Calu3 (cell line): ENCODE results near the gene LYZL1. TPM values are rescaled to one million over a fixed set of nuclear protein-coding genes. Genes with fewer than 3 reads are reported as not detected.
"Not testable (repeated sequence)": the region's sequence is repeated elsewhere in the genome, so short reads cannot be mapped to it uniquely, and the experiment has no call there.

Experiments used
- BruUV-seq: library from RNA; stranded (reverse); fragments of 400-500 nt; replicated peaks from 2 replicates; lab custom pipeline; 2021; lab: Mats Ljungman, UMichigan
- CTCF ChIA-PET: fragments of 300-600 bp; sonication (Branson Sonifier 250); formaldehyde crosslinking; loops from one replicate; lab custom pipeline; 2022; ENCODE audit warnings: antibody characterized with exemption; lab: Charles Lee
- DNase-seq: peaks from one replicate; pipeline ENCODE4 v3.0.0; 2022
- H3K27ac Mint-ChIP-seq: one replicate; pipeline ENCODE4 v1.8.0; 2022; ENCODE audit warnings: mixed read lengths; ENCODE audit not compliant: unreplicated experiment
- H3K27me3 Mint-ChIP-seq: one replicate; pipeline ENCODE4 v1.8.0; 2022; ENCODE audit warnings: mixed read lengths; ENCODE audit not compliant: unreplicated experiment
- H3K36me3 Mint-ChIP-seq: one replicate; pipeline ENCODE4 v1.8.0; 2022; ENCODE audit warnings: mild to moderate bottlenecking, moderate library complexity, mixed read lengths; ENCODE audit not compliant: insufficient read depth, unreplicated experiment
- H3K4me1 Mint-ChIP-seq: one replicate; pipeline ENCODE4 v1.8.0; 2022; ENCODE audit warnings: mild to moderate bottlenecking, low read depth, mixed read lengths; ENCODE audit not compliant: unreplicated experiment
- H3K4me3 Mint-ChIP-seq: one replicate; pipeline ENCODE4 v1.8.0; 2022; ENCODE audit warnings: mild to moderate bottlenecking, low read depth, moderate library complexity, mixed read lengths; ENCODE audit not compliant: unreplicated experiment
- H3K9me3 Mint-ChIP-seq: one replicate; pipeline ENCODE4 v1.8.0; 2022; ENCODE audit warnings: low read depth, mixed read lengths; ENCODE audit not compliant: unreplicated experiment
- CTCF ChIP-seq: fragments of 200-600 bp; IDR thresholded peaks from one replicate; pipeline ENCODE4 v1.8.0; 2022; ENCODE audit warnings: antibody characterized with exemption; ENCODE audit not compliant: unreplicated experiment
- intact Hi-C: fragments of 100-400 bp; cut with micrococcal nuclease; formaldehyde crosslinking; loops from one replicate; pipeline ENCODE4 v1.10.0; 2022; ENCODE audit not compliant: unreplicated experiment
- total RNA-seq: library from RNA; stranded (reverse); gene quantifications from 2 replicates; pipeline ENCODE4 v1.2.3, GENCODE V29; 2022

LYZL1 gene
- total RNA-seq, 1 experiment from 2014 or later = not detected

GRCh38 chr10:29280488-29280840 is 8.4 kb upstream of the LYZL1 start:
- BruUV-seq = no TSS peak
- Mint-ChIP-seq H3K9me3 (no peaks in the 10 kb centered on the region), H3K27ac (no peak overlapping the region), H3K4me3 (no peak overlapping the region), H3K36me3 (no peaks in the 10 kb centered on the region), H3K4me1 (no peaks in the 10 kb centered on the region), H3K27me3 (peaks cover 6% of the 10 kb centered on the region)
- CTCF ChIA-PET = no interaction called here
- no peak for TF ChIP-seq CTCF
- no peak for DNase-seq
- intact Hi-C loops = no loop called here

- Mint-ChIP-seq H3K36me3 (no peaks in the 10 kb centered on the region), H3K27ac (no peak overlapping the region), H3K9me3 (no peaks in the 10 kb centered on the region), H3K4me1 (no peaks in the 10 kb centered on the region), H3K27me3 (peaks cover 27% of the 10 kb centered on the region), H3K4me3 (no peak overlapping the region)
- BruUV-seq = no TSS peak
- no peak for TF ChIP-seq CTCF
- intact Hi-C loops = no loop called here
- CTCF ChIA-PET = no interaction called here
- no peak for DNase-seq
Measured at GRCh38 chr10:29285624-29286051, 3.2 kb upstream of the LYZL1 start.

GRCh38 chr10:29287635-29288034 is 1.2 kb upstream of the LYZL1 start:
- no peak for DNase-seq
- intact Hi-C loops = no loop called here
- TF ChIP-seq CTCF = no peak
- no peaks in the 10 kb centered on the region for H3K9me3 Mint-ChIP-seq
- H3K4me1 Mint-ChIP-seq = no peaks in the 10 kb centered on the region
- BruUV-seq = no TSS peak
- CTCF ChIA-PET = no interaction called here
- H3K36me3 Mint-ChIP-seq = no peaks in the 10 kb centered on the region
- no peak overlapping the region for H3K4me3 Mint-ChIP-seq
- peaks cover 27% of the 10 kb centered on the region for H3K27me3 Mint-ChIP-seq
- H3K27ac Mint-ChIP-seq = no peak overlapping the region

GRCh38 chr10:29291561-29291960 is 2.7 kb downstream of the LYZL1 start:
- intact Hi-C loops, H3K4me1 Mint-ChIP-seq, H3K4me3 Mint-ChIP-seq, DNase-seq, BruUV-seq, H3K27ac Mint-ChIP-seq, CTCF ChIA-PET, H3K9me3 Mint-ChIP-seq, H3K36me3 Mint-ChIP-seq: not testable (repeated sequence)
- H3K27me3 Mint-ChIP-seq = peaks cover 46% of the 10 kb centered on the region

GRCh38 chr10:29292406-29292805 is 3.5 kb downstream of the LYZL1 start:
- CTCF ChIA-PET = interaction anchor here (0.8 kb wide), 1 partner anchor 628 kb away, joined by 3 read pairs; no protein-coding TSS in a partner anchor

More at GRCh38 chr10:29292406-29292805, 3.5 kb downstream of the LYZL1 start:
- H3K9me3 Mint-ChIP-seq, H3K4me3 Mint-ChIP-seq, H3K27ac Mint-ChIP-seq, DNase-seq, BruUV-seq, H3K36me3 Mint-ChIP-seq, H3K4me1 Mint-ChIP-seq, intact Hi-C loops: not testable (repeated sequence)
- H3K27me3 Mint-ChIP-seq = peaks cover 46% of the 10 kb centered on the region
